Measurements from ENCODE around the gene LIN7C. TPM values are rescaled to one million over a fixed set of nuclear protein-coding genes. Genes with fewer than 3 reads are reported as not detected.

The LIN7C gene
- 17.2 TPM for polyA plus RNA-seq (2013, experiment 1 of 2)
- polyA plus RNA-seq (2013, experiment 2 of 2): 19.0 TPM

GRCh38 chr11:27506200-27507182 lies at the start of gene LIN7C:
TSS of gene LIN7C (minus strand) at chr11:27506769. CDS start at chr11:27506752, 17 bp downstream.
- Histone ChIP-seq H3K4me1 (ENCODE audit: insufficient read depth, low read length) (peaks cover 13% of the 10 kb centered on the region), H3K9me3 (ENCODE audit: insufficient read depth, low read depth, low read length) (no peaks in the 10 kb centered on the region), H3K27ac (ENCODE audit: low read depth, low read length) (peak within 1 kb of the TSS; percentile 86), H3K9ac (ENCODE audit: low read depth, low read length) (peak within 1 kb of the TSS; percentile 96), H3K27me3 (ENCODE audit: insufficient read depth, low read length) (no peaks in the 10 kb centered on the region), H3K4me3 (ENCODE audit: low read length) (peak within 1 kb of the TSS; percentile 100), H3K36me3 (ENCODE audit: insufficient read depth, low read length) (peaks cover 19% of the 10 kb centered on the region)
- under 1% methylated on average over 60 of the region's 60 CpGs for WGBS

- Histone ChIP-seq H3K27me3 (ENCODE audit: insufficient read depth, low read length) (no peaks in the 10 kb centered on the region), H3K9ac (ENCODE audit: low read depth, low read length) (no peak overlapping the region), H3K4me3 (ENCODE audit: low read length) (no peak overlapping the region), H3K4me1 (ENCODE audit: insufficient read depth, low read length) (no peaks in the 10 kb centered on the region), H3K9me3 (ENCODE audit: insufficient read depth, low read depth, low read length) (no peaks in the 10 kb centered on the region), H3K27ac (ENCODE audit: low read depth, low read length) (no peak overlapping the region), H3K36me3 (ENCODE audit: insufficient read depth, low read length) (no peaks in the 10 kb centered on the region)
- WGBS: 94% methylated on average over 1 of the region's 1 CpG
These were observed 48.7 kb upstream of the LIN7C start for GRCh38 chr11:27555264-27555663.

- H3K9me3 ChIP-seq (ENCODE audit: insufficient read depth, low read depth, low read length): no peaks in the 10 kb centered on the region
- H3K9ac ChIP-seq (ENCODE audit: low read depth, low read length): no peak overlapping the region
- H3K36me3 ChIP-seq (ENCODE audit: insufficient read depth, low read length): no peaks in the 10 kb centered on the region
- no peak overlapping the region for H3K27ac ChIP-seq (ENCODE audit: low read depth, low read length)
- 97% methylated on average over 3 of the region's 3 CpGs for WGBS
- H3K4me1 ChIP-seq (ENCODE audit: insufficient read depth, low read length): no peaks in the 10 kb centered on the region
- H3K4me3 ChIP-seq (ENCODE audit: low read length): no peak overlapping the region
- no peaks in the 10 kb centered on the region for H3K27me3 ChIP-seq (ENCODE audit: insufficient read depth, low read length)
These were observed 46.6 kb upstream of the LIN7C start for GRCh38 chr11:27553186-27553585.

GRCh38 chr11:27552341-27552740 lies 45.8 kb upstream of the LIN7C start:
- no peaks in the 10 kb centered on the region for H3K27me3 ChIP-seq (ENCODE audit: insufficient read depth, low read length)
- no peaks in the 10 kb centered on the region for H3K36me3 ChIP-seq (ENCODE audit: insufficient read depth, low read length)
- no peaks in the 10 kb centered on the region for H3K4me1 ChIP-seq (ENCODE audit: insufficient read depth, low read length)
- H3K9me3 ChIP-seq (ENCODE audit: insufficient read depth, low read depth, low read length): no peaks in the 10 kb centered on the region
- 92% methylated on average over 2 of the region's 2 CpGs for WGBS
- H3K9ac ChIP-seq (ENCODE audit: low read depth, low read length): no peak overlapping the region
- no peak overlapping the region for H3K4me3 ChIP-seq (ENCODE audit: low read length)
- no peak overlapping the region for H3K27ac ChIP-seq (ENCODE audit: low read depth, low read length)

GRCh38 chr11:27551127-27551526 lies 44.6 kb upstream of the LIN7C start:
- no peaks in the 10 kb centered on the region for H3K27me3 ChIP-seq (ENCODE audit: insufficient read depth, low read length)
- H3K36me3 ChIP-seq (ENCODE audit: insufficient read depth, low read length): no peaks in the 10 kb centered on the region
- H3K9ac ChIP-seq (ENCODE audit: low read depth, low read length): no peak overlapping the region
- H3K4me1 ChIP-seq (ENCODE audit: insufficient read depth, low read length): no peaks in the 10 kb centered on the region
- H3K9me3 ChIP-seq (ENCODE audit: insufficient read depth, low read depth, low read length): no peaks in the 10 kb centered on the region
- H3K4me3 ChIP-seq (ENCODE audit: low read length): no peak overlapping the region
- H3K27ac ChIP-seq (ENCODE audit: low read depth, low read length): no peak overlapping the region

- no peaks in the 10 kb centered on the region for H3K27me3 ChIP-seq (ENCODE audit: insufficient read depth, low read length)
- H3K9me3 ChIP-seq (ENCODE audit: insufficient read depth, low read depth, low read length): no peaks in the 10 kb centered on the region
- H3K27ac ChIP-seq (ENCODE audit: low read depth, low read length): no peak overlapping the region
- no peaks in the 10 kb centered on the region for H3K4me1 ChIP-seq (ENCODE audit: insufficient read depth, low read length)
- H3K9ac ChIP-seq (ENCODE audit: low read depth, low read length): no peak overlapping the region
- H3K4me3 ChIP-seq (ENCODE audit: low read length): no peak overlapping the region
- no peaks in the 10 kb centered on the region for H3K36me3 ChIP-seq (ENCODE audit: insufficient read depth, low read length)
These were observed 39.4 kb upstream of the LIN7C start for GRCh38 chr11:27545946-27546345.

GRCh38 chr11:27545035-27545434 lies 38.5 kb upstream of the LIN7C start:
- no peak overlapping the region for H3K4me3 ChIP-seq (ENCODE audit: low read length)
- H3K4me1 ChIP-seq (ENCODE audit: insufficient read depth, low read length): no peaks in the 10 kb centered on the region
- H3K36me3 ChIP-seq (ENCODE audit: insufficient read depth, low read length): no peaks in the 10 kb centered on the region
- no peaks in the 10 kb centered on the region for H3K9me3 ChIP-seq (ENCODE audit: insufficient read depth, low read depth, low read length)
- H3K27ac ChIP-seq (ENCODE audit: low read depth, low read length): no peak overlapping the region
- H3K27me3 ChIP-seq (ENCODE audit: insufficient read depth, low read length): no peaks in the 10 kb centered on the region
- 97% methylated on average over 3 of the region's 3 CpGs for WGBS
- H3K9ac ChIP-seq (ENCODE audit: low read depth, low read length): no peak overlapping the region

- H3K27me3 ChIP-seq (ENCODE audit: insufficient read depth, low read length): no peaks in the 10 kb centered on the region
- WGBS: no CpG with 5 or more reads among the region's 2 CpGs
- H3K4me3 ChIP-seq (ENCODE audit: low read length): no peak overlapping the region
- H3K27ac ChIP-seq (ENCODE audit: low read depth, low read length): no peak overlapping the region
- no peaks in the 10 kb centered on the region for H3K36me3 ChIP-seq (ENCODE audit: insufficient read depth, low read length)
- H3K9ac ChIP-seq (ENCODE audit: low read depth, low read length): no peak overlapping the region
- no peaks in the 10 kb centered on the region for H3K4me1 ChIP-seq (ENCODE audit: insufficient read depth, low read length)
- no peaks in the 10 kb centered on the region for H3K9me3 ChIP-seq (ENCODE audit: insufficient read depth, low read depth, low read length)
These were observed 35.2 kb upstream of the LIN7C start for GRCh38 chr11:27541790-27542189.

GRCh38 chr11:27540051-27540450 lies 33.5 kb upstream of the LIN7C start:
- no peak overlapping the region for H3K9ac ChIP-seq (ENCODE audit: low read depth, low read length)
- no peaks in the 10 kb centered on the region for H3K36me3 ChIP-seq (ENCODE audit: insufficient read depth, low read length)
- no peak overlapping the region for H3K4me3 ChIP-seq (ENCODE audit: low read length)
- no peak overlapping the region for H3K27ac ChIP-seq (ENCODE audit: low read depth, low read length)
- no peaks in the 10 kb centered on the region for H3K4me1 ChIP-seq (ENCODE audit: insufficient read depth, low read length)
- H3K9me3 ChIP-seq (ENCODE audit: insufficient read depth, low read depth, low read length): no peaks in the 10 kb centered on the region
- no peaks in the 10 kb centered on the region for H3K27me3 ChIP-seq (ENCODE audit: insufficient read depth, low read length)

- no peak overlapping the region for H3K4me3 ChIP-seq (ENCODE audit: low read length)
- no peaks in the 10 kb centered on the region for H3K27me3 ChIP-seq (ENCODE audit: insufficient read depth, low read length)
- H3K27ac ChIP-seq (ENCODE audit: low read depth, low read length): no peak overlapping the region
- H3K36me3 ChIP-seq (ENCODE audit: insufficient read depth, low read length): no peaks in the 10 kb centered on the region
- H3K4me1 ChIP-seq (ENCODE audit: insufficient read depth, low read length): no peaks in the 10 kb centered on the region
- WGBS: 100% methylated on average over 1 of the region's 2 CpGs
- no peak overlapping the region for H3K9ac ChIP-seq (ENCODE audit: low read depth, low read length)
- no peaks in the 10 kb centered on the region for H3K9me3 ChIP-seq (ENCODE audit: insufficient read depth, low read depth, low read length)
These were observed 28.5 kb upstream of the LIN7C start for GRCh38 chr11:27535103-27535502.

GRCh38 chr11:27532652-27533325 lies 26.2 kb upstream of the LIN7C start:
- no peaks in the 10 kb centered on the region for H3K36me3 ChIP-seq (ENCODE audit: insufficient read depth, low read length)
- no peaks in the 10 kb centered on the region for H3K9me3 ChIP-seq (ENCODE audit: insufficient read depth, low read depth, low read length)
- H3K27me3 ChIP-seq (ENCODE audit: insufficient read depth, low read length): no peaks in the 10 kb centered on the region
- H3K27ac ChIP-seq (ENCODE audit: low read depth, low read length): no peak overlapping the region
- no peak overlapping the region for H3K4me3 ChIP-seq (ENCODE audit: low read length)
- no peak overlapping the region for H3K9ac ChIP-seq (ENCODE audit: low read depth, low read length)
- WGBS: 83% methylated on average over 4 of the region's 4 CpGs
- no peaks in the 10 kb centered on the region for H3K4me1 ChIP-seq (ENCODE audit: insufficient read depth, low read length)
